Skeletal muscle cell (primary cell): ENCODE measurements around the gene AGRN.
"Not testable (repeated sequence)": the region's sequence is repeated elsewhere in the genome, so short reads cannot be mapped to it uniquely, and the experiment has no call there.

ENCODE experiments used
- DNase-seq: peaks from one replicate; pipeline ENCODE4 v3.0.0-alpha.2; 2010; ENCODE audit warnings: low read depth
- H3K4me3 ChIP-seq: 2 replicates; pipeline ENCODE4 v1.5.1; 2011; ENCODE audit warnings: low read depth, mild to moderate bottlenecking, control low read depth, low read length, moderate library complexity

AGRN gene

DNA sequence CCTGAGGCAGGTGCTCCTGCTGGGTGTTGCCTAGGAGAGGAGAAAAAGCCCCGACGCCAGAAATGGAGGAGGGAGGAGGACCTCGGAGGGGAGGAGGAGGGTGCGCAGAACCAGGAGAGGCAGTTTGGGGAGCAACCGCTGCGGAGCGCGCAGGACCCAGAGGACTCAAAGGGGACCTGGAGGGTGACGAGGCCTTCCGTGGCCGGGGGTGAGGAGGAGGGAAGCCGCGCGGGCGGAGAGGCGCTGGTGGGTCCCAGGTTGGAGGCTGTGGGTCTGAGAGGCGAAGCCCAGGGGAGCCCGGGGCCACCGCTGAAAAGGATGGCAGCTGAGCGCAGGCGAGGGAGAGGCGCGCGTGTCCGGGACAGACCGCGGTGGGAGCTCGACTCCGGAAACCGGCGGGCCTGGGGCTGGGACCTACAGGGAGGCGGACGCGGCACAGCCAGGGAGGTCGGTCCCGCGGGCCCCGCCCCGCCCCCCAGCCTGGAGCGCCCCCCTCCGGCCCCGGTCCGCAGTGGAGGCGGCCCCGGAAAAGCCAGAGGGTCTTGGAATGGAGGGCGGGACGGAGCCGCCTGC lies 39.1 kb downstream of the AGRN start:
- peak overlapping the region; percentile 54 for H3K4me3 ChIP-seq
- DNase-seq, result no peak

DNA sequence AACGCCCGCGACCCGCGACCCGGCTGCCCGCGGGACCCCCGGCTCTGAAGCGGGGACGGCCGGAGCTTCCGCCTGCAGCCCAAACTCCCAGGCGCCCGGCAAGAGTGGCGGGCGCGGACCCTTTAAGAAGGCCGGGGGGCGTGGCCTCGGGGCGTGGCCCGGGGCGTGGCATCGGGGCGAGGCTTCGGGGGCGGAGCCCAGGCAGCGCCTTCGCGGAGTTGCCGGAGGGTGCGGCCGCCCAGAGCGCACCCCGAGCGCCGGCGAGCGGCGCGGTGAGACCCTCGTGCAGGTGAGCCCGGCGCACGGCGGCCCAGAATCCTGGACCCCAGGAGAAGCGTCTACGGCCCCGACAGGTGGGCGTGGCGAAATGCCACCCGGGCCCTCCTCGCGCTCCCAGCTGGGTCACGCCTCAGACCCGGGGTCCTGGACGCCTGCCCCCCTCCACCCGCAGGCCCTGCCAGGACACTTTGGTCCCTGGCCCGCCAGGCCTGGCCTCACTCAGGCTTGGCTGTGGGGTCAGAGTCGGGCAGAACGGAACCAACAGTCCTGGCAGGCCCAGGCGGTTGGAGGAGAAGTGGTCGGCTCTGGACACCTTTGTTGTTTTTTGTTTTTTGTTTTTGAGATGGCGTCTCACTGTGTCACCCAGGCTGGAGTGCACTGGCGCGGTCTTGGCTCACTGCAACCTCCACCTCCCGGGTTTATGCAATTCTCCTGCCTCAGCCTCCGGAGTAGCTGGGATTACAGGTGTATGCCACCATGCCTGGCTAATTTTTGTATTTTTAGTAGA lies 39.8 kb downstream of the AGRN start:
- peak overlapping the region; percentile 54 for H3K4me3 ChIP-seq
- no peak for DNase-seq

DNA sequence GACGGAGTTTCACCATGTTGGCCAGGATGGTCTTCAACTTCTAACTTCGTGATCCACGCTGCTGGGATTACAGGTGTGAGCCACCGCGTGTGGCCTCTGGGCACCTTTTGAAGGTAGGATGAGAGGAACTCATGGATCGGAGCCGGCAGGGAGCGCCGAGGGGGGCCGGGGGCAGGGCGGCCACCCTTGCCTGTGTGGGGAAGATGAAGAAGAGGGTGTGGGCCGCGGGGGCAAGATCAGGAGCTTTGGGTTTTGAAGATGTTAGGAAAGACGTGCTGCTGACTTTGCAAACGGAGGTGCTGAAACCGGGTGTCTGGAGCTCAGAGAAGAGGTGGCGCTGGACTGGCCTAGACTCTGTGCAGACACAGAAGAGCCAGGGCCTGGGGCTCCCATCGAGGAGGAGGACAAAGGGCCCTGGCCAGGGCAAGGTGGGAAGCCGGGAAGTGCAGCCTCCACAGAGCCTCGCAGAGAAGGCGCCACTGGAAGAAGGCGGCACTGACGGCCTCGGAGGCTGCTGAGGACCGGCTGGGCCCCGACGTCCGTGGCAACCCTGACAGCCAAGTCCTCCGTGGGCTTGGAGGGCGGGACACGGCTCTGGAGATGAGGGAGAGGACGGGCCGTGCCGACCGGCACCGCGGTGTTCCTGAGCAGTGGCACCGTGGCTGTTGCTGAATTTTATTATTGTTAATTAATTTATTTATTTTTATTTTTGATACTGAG lies 40.5 kb downstream of the AGRN start:
- no peak overlapping the region for H3K4me3 ChIP-seq
- no peak for DNase-seq

DNA sequence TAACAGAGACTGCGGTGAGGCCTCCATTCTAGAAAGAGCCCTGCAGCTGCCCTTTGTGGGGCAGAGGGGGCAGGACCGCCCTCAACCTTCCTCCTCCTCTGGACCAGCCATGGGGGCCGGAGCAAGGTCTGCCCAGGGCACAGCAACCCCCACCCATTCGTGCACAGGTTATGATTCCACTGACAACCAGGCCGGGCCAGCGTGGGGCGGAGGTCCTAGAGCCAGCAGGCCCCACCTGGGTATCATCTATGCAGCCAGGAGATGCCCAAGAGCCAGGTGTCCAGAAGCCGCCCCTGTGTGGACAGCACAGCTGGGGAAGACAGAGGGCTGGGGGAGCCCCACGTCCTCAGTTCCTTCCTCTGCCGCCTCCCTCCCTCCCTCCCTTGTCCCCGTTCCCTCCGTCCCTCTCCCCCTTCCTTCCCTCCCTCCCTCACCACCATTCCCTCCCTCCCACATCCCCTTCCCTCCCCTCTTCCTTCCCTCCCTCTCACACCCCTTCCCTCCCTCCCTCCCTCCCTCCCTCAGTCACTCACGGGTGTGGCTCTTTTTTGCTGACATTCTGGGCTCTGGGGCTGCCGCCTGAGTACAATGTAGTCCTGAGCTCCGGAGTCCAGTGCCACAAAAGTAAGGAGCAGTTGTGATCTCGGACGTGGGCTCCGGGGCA lies 41.9 kb downstream of the AGRN start:
- DNase-seq, result no peak
- no peak overlapping the region for H3K4me3 ChIP-seq

DNA sequence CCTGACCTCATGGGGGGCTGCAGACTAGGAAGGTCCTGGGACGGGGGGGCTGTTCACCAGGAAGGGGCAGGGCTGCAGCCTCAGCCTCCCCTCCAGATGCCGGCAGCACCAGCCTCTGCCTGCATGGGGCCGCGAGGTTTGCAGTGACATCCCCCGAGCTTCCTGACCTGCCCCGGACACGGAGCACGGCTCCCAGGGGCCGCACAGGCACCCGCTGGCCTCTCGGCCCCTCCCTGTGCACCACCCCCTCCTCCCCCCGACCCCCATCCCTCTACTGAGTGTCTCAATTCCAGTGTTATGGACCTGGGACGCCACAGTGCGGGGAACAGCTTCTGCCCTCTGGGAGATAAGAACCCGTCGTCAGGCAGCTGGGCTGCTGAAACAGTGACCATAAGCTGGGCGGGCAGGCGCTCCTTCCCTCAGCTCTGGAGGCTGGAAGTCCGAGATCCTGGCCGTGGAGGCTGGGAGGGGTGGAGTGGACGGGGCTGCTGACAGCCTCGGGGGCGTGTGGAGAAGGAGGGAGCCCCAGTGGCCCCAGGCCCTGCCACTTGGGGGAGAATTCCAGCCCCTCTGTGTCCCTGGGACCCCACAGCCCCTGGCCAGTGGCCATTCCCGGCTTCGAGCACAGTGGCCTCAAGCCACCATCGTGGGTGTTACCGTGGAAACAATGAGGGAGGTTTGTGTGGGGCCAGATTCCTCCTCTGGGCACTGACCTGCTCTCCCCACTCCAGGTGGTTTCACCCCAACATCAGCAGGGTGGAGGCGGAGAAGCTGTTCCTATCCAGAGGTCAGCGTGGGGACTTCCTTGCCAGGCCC lies 42.6 kb downstream of the AGRN start:
- no peak overlapping the region for H3K4me3 ChIP-seq
- no peak for DNase-seq

DNA sequence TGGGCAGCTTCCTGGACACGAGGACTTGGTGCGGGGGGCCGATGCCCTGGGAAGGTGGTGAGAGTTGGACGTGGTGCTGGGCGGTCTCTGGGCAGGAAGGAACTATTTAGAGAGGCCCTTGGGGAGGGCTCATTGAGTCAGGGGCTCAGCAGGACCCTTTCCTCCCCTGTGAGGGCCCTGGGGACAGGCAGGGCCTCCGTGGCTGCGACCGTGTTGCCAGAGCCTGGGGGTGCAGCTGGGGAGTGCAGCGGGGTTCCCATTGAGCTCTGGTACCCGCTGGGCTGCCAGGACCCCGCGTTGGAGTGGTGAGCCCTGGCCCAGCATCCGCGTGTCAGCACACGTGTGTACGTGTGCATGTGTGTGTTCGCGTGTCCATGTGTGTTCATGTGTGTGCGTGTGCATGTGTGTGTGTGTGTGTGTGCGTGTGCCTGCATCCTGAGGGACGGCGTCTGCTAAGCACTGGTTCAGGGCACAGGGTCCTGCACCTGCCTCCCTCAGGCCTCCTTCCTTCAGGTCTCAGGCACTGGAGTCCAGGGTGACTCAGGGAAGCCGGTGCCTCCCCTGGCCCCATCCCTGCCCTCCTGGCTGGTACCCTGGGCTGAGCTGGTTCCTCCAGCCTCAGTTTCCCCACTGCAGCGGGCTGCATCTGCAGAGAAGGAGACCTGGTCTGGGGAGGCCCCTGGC lies 43.5 kb downstream of the AGRN start:
- no peak for DNase-seq

DNA sequence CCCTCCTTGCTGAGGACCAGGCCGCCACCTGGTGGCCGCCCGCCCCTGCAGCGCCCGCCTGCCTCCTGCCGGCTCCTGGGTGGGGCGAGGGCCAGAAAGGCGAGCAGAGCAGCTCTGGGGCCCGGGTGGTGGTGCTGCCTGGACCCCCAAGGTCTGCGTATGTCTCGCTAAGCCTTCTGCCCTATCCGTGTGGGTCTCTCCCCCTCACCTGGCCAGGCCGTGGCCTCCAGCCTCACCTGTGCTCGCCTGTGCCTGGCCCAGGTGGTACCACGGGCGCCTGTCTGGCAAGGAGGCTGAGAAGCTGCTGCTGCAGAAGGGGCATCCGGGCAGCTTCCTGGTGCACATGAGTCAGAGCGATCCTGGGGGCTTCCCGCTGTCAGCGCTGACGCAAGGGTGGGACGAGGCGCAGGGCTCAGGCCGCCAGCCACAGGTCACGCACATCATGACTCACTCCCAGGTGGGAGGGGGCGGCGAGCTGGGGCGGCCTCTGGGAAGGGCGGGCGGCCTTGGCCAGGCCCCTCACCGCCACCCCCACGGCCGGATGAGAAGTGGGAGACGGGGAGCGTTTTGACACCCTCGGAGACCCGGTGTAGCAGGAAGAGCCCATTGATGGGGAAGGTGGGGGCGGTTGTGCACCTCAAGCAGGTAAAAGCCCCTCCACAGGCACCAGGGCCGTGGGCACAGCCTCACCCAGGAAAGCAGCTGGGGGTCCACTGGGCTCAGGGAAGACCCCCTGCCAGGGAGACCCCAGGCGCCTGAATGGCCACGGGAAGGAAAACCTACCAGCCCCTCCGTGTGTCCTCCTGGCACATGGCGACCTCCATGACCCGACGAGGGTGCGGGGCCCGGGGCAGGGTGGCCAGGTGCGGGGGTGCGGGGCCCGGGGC lies 44.3 kb downstream of the AGRN start:
- no peak overlapping the region for H3K4me3 ChIP-seq
- DNase-seq, result peak; percentile 70

More for the DNA sequence above, 43.5 kb downstream of the AGRN start:
- H3K4me3 ChIP-seq, result no peak overlapping the region

DNA sequence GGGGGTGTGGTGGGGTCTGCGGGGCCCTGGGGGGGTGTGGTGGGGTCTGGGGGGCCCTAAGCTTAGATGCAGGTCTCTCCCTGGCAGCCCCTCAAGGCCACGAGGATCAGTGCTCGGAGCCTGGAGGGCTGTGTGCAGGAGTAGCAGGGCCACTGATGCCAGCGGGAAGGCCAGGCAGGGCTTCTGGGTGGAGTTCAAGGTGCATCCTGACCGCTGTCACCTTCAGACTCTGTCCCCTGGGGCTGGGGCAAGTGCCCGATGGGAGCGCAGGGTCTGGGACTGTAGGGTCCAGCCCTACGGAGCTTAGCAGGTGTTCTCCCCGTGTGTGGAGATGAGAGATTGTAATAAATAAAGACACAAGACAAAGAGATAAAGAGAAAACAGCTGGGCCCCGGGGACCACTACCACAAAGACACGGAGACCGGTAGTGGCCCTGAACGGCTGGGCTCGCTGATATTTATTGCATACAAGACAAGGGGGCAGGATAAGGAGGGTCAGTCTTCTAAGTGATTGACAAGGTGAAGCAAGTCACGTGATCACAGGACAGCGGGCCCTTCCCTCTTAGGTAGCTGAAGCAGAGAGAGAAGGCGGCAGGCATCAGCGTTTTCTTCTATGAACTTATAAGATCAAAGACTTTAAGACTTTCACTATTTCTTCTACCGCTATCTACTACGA lies 45.5 kb downstream of the AGRN start:
- DNase-seq, result no peak
- H3K4me3 ChIP-seq, result no peak overlapping the region

DNA sequence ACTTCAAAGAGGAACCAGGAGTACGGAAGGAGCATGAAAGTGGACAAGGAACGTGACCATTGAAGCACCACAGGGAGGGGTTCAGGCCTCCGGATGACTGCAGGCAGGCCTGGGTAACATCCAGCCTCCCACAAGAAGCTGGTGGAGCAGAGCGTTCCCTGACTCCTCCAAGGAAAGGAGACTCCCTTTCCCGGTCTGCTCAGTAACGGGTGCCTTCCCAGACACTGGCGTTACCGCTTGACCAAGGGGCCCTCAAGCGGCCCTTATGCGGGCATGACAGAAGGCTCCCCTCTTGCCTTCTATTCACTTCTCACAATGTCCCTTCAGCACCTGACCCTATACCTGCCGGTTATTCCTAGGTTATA lies 46.0 kb downstream of the AGRN start:
- H3K4me3 ChIP-seq, DNase-seq: not testable (repeated sequence)

DNA sequence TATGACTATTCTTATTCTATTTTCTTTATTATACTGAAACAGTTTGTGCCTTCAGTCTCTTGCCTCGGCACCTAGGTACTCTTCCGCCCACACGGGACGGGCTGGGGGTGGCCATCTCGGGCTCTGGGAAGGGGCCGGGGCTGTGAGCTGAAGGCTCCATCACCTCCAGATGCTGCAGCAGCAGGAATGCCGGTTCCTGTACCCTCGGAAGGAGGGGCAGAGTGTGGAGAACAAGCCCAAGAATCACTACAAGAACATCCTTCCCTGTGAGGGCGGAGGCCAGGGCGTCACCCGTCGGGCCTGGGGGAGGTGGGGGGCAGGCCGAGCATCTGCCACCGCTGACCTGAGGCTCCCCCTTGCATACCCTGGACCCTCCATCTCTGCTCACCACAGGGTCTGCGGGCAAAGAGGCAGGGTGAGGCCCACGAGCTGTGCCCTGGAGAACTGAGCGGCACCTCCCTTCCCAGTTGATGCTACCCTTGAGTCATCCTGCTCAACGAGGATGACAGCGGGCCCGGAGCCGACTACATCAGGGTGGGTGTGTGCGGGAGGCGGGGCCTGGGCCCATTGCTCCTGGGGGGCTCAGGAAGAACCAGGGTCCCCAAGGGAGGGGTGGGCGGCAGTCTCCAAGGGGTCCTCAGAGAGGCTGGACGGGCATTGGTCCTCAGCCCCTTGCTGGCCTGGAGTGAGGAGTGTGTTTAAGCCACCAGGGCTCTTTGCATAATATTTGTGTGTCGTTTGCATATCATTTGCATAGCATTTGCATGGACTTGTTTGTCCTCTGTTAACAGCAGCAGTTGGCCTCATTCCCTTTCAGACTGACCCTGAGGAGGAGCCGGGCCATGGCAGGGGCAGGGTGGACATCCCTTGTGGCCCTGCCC lies 46.7 kb downstream of the AGRN start:
- no peak overlapping the region for H3K4me3 ChIP-seq
- no peak for DNase-seq

DNA sequence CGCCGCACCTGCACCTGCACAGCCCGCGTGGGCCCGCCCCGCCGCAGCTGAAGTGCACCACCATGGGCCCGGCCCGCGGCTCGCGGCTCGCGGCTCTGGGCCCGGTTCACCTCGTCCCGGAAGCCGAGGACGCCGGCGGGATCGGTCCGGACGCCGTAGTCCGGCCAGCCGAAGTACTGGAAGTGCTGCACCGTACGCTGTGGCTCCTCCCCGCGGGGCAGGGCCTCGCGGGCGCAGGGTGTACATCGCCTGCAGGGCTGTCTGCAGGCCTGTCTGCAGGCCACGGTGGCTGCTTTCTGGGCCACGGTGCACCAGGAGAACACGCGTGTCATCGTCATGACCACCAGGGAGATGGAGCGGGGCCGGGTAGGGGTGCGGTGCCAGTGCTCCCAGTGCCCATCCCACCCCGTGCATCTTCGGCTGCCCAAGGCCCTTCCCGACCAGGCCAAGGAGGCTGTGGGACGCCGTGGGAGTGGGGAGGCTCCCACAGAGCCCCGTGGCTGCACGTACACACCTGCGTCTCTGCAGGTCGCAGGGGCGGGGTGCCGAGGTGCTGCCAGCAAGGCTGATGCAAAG lies 47.5 kb downstream of the AGRN start:
- DNase-seq, result no peak
- no peak overlapping the region for H3K4me3 ChIP-seq

DNA sequence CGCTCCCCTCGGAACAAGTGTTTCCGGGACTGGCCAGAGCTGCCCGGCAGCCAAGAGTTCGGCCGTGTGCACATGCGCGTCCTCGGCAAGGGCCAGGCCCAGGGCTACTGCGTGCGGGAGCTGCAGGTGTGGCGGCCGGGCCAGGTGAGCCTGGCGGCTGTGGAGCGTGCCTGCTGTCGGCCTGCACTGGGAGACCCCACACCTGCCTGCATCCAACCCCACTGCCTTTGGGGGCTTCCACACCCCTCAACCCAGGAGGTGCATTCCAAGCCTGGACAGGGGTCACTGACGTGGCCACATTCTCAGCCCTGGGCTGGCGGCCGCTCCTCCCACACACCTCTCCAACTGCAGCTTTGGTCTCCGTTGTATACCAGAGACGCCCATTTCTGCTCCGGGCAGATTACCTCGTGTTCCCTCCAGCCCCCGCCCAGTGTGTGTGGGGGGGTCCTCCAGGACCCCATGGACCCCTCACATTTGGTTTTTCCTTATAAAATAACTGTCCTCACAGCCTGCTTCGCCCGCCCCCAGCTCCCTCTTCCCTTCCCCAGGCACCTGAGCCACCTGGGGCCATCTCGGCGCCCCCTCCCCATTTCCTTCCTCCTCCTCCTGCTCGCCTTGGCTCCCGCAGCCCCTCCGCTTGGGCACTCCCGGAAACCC lies 48.1 kb downstream of the AGRN start:
- peak overlapping the region; percentile 63 for H3K4me3 ChIP-seq
- DNase-seq, result no peak

DNA sequence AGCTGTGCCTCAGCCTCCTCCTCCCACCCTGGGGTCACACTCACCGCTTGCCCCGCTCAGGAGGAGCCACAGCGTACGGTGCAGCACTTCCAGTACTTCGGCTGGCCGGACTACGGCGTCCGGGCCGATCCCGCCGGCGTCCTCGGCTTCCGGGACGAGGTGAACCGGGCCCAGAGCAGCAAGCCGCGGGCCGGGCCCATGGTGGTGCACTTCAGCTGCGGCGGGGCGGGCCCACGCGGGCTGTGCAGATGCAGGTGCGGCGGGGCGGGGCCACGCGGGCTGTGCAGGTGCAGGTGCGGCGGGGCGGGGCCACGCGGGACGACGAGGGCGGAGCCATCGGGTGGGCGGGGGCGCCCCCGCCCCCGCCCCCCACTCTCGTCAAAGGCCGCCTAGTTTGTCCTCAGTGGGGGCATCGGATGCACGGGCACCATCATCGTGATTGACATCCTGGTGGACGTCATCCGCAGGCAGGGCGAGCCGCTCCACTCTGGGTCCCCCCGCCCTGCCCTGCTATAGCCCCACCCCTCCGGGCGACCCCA lies 48.7 kb downstream of the AGRN start:
- DNase-seq, result no peak
- H3K4me3 ChIP-seq, result peak overlapping the region; percentile 63

DNA sequence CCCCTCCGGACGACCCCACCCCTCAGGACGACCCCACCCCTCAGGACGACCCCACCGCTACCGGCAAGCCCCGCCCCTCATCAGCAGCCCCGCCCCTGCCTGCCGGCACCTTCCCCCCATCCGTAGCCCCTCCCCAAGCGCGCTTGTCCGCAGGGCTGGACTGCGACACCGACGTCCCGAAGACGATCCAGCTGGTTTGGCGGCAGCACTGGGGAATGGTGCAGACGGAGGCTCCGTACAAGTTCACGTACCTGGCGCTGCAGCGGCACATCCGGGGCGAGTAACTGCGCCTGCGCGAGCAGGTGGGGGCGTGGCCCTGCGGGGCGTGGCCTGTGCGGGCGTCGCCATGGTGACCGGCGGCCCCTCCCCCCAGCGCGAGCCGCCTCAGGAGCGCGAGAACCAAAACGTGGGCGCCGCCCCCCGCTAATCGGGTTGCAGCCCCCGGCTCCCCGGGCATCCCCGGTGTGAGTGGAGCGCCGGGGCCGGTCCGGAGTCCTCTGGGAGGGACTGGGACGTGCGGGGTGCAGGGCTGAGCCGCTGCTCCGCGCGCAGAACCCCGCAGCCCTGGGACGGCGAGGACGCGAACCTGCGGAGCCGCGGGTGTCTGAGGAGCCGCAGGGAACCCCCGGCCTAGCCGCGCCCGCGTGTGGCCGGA lies 49.3 kb downstream of the AGRN start:
- H3K4me3 ChIP-seq, result peak overlapping the region; percentile 63
- no peak for DNase-seq
